ENCODE measurements around the gene SLC35E1.
"Not testable (repeated sequence)": the region's sequence is repeated elsewhere in the genome, so short reads cannot be mapped to it uniquely, and the experiment has no call there.

Gene SLC35E1

DNA sequence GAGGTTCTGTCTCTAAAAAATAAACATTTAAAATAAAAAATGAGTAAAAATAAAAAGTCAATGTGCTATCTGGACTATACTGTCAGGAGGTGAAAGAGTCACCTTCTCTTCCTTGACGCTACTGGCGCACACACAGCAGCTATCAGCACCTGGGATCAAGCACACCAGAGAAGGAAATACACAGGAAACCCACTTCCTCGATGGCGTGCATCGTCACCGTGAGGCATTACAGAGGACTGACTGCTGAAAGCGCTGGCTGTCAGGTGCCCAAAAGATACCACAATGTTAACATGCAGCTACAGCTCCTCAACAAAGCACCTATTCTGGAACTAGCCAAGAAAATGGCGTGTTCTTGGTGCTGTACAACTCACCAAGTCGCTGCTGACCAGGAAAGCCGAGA is 6.1 kb downstream of the SLC35E1 start:
- Mint-ChIP-seq H3K4me3 (no peak overlapping the region), H3K27ac (no peak overlapping the region), H3K4me1 (ENCODE audit: low read depth) (peaks cover 4% of the 10 kb centered on the region), H3K27me3 (no peaks in the 10 kb centered on the region), H3K9me3 (no peaks in the 10 kb centered on the region), H3K36me3 (ENCODE audit: low read depth) (peaks cover 96% of the 10 kb centered on the region)
- intact Hi-C loops (cut with micrococcal nuclease), result no loop called here

DNA sequence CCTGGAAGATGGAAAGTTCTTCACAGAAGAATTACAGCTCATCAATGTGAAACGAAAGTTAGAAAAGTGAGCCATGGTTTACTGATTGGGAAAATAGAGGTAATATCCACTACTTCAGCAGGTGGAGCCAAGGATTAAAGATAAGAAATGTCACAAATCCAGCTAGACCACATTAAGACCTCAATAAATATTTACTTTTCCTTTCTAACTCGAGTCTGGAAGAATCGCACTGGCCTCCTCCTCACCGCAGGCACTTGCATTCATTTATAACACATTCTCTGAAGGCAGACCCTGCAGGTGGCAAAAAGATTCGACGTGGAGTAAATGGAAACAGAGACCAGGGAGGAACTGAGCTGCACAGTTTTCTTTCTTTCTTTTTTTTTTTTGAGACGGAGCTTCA is 7.4 kb downstream of the SLC35E1 start:
- Mint-ChIP-seq H3K4me1 (ENCODE audit: low read depth) (no peaks in the 10 kb centered on the region), H3K27ac (no peak overlapping the region), H3K27me3 (no peaks in the 10 kb centered on the region), H3K36me3 (ENCODE audit: low read depth) (peaks cover 99% of the 10 kb centered on the region), H3K9me3 (no peaks in the 10 kb centered on the region), H3K4me3 (no peak overlapping the region)
- intact Hi-C loops (cut with micrococcal nuclease), result no loop called here

- Mint-ChIP-seq H3K36me3 (ENCODE audit: low read depth) (peaks cover 99% of the 10 kb centered on the region), H3K27me3 (no peaks in the 10 kb centered on the region), H3K9me3 (no peaks in the 10 kb centered on the region), H3K4me3 (no peak overlapping the region), H3K4me1 (ENCODE audit: low read depth) (no peaks in the 10 kb centered on the region), H3K27ac (no peak overlapping the region)
- intact Hi-C loops (cut with micrococcal nuclease), result no loop called here
These were observed 9.6 kb downstream of the SLC35E1 start for GRCh38 chr19:16562608-16563025.

- no peak overlapping the region for H3K4me3 Mint-ChIP-seq
- intact Hi-C loops (cut with micrococcal nuclease), result no loop called here
- peaks cover 99% of the 10 kb centered on the region for H3K36me3 Mint-ChIP-seq (ENCODE audit: low read depth)
- no peaks in the 10 kb centered on the region for H3K4me1 Mint-ChIP-seq (ENCODE audit: low read depth)
- H3K9me3 Mint-ChIP-seq, result no peaks in the 10 kb centered on the region
- H3K27ac Mint-ChIP-seq, result no peak overlapping the region
- no peaks in the 10 kb centered on the region for H3K27me3 Mint-ChIP-seq
These were observed 10.8 kb downstream of the SLC35E1 start for GRCh38 chr19:16561382-16561781.

GRCh38 chr19:16559780-16560276 is 12.4 kb downstream of the SLC35E1 start:
- no peaks in the 10 kb centered on the region for H3K9me3 Mint-ChIP-seq
- H3K4me1 Mint-ChIP-seq (ENCODE audit: low read depth), result no peaks in the 10 kb centered on the region
- no peak overlapping the region for H3K4me3 Mint-ChIP-seq
- no peaks in the 10 kb centered on the region for H3K27me3 Mint-ChIP-seq
- peaks cover 99% of the 10 kb centered on the region for H3K36me3 Mint-ChIP-seq (ENCODE audit: low read depth)
- intact Hi-C loops (cut with micrococcal nuclease), result no loop called here
- H3K27ac Mint-ChIP-seq, result no peak overlapping the region

- Mint-ChIP-seq H3K36me3 (ENCODE audit: low read depth) (peaks cover 100% of the 10 kb centered on the region), H3K27ac (no peak overlapping the region), H3K4me1 (ENCODE audit: low read depth) (peaks cover 5% of the 10 kb centered on the region), H3K27me3 (no peaks in the 10 kb centered on the region), H3K4me3 (no peak overlapping the region), H3K9me3 (no peaks in the 10 kb centered on the region)
- intact Hi-C loops (cut with micrococcal nuclease), result no loop called here
These were observed 17.4 kb downstream of the SLC35E1 start for GRCh38 chr19:16554776-16555175.

- intact Hi-C loops (cut with micrococcal nuclease), result not testable (repeated sequence)
- H3K36me3 Mint-ChIP-seq (ENCODE audit: low read depth), result peaks cover 85% of the 10 kb centered on the region
These were observed 20.3 kb downstream of the SLC35E1 start for GRCh38 chr19:16551902-16552301.

DNA sequence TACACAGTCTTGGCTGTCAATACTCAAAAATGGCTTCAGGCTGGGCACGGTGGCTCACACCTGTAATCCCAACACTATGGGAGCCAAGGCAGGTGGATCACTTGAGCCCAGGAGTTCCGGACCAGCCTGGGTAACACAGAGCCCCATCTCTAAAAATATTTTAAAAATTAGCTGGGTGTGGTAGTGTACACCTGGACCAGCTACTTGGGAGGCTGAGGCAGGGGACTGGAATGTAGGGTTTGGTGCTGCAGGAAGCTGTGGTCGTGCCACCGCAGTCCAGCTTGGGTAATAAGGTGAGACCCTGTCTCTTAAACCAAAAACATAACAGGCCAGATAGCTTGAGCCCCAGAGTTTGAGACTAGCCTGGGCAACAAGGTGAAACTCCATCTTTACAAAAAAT is 23.3 kb downstream of the SLC35E1 start:
- Mint-ChIP-seq H3K27me3 (no peaks in the 10 kb centered on the region), H3K4me1 (ENCODE audit: low read depth) (peaks cover 24% of the 10 kb centered on the region), H3K9me3 (no peaks in the 10 kb centered on the region), H3K27ac (no peak overlapping the region), H3K4me3 (no peak overlapping the region), H3K36me3 (ENCODE audit: low read depth) (peaks cover 61% of the 10 kb centered on the region)
- intact Hi-C loops (cut with micrococcal nuclease), result loop anchor here (10.0 kb wide), 1 partner anchor 104 kb away; no protein-coding TSS in a partner anchor

More at GRCh38 chr19:16551902-16552301, 20.3 kb downstream of the SLC35E1 start:
- not testable (repeated sequence) for H3K9me3 Mint-ChIP-seq, H3K27me3 Mint-ChIP-seq, H3K27ac Mint-ChIP-seq, H3K4me3 Mint-ChIP-seq
- peaks cover 13% of the 10 kb centered on the region for H3K4me1 Mint-ChIP-seq (ENCODE audit: low read depth)

GRCh38 chr19:16544473-16545231 is 27.6 kb downstream of the SLC35E1 start:
- Mint-ChIP-seq H3K27me3 (no peaks in the 10 kb centered on the region), H3K9me3 (no peaks in the 10 kb centered on the region), H3K4me1 (ENCODE audit: low read depth) (peaks cover 44% of the 10 kb centered on the region), H3K4me3 (no peak overlapping the region), H3K36me3 (ENCODE audit: low read depth) (peaks cover 36% of the 10 kb centered on the region), H3K27ac (no peak overlapping the region)
- intact Hi-C loops (cut with micrococcal nuclease), result loop anchor here (10.0 kb wide), 1 partner anchor 100 kb away; no protein-coding TSS in a partner anchor

GRCh38 chr19:16543734-16544133 is 28.5 kb downstream of the SLC35E1 start:
- H3K4me3 Mint-ChIP-seq, H3K27ac Mint-ChIP-seq, H3K9me3 Mint-ChIP-seq, H3K27me3 Mint-ChIP-seq: not testable (repeated sequence)
- intact Hi-C loops (cut with micrococcal nuclease), result loop anchor here (2.0 to 10.0 kb wide), 2 partner anchors 71 to 99 kb away; no protein-coding TSS in a partner anchor
- peaks cover 50% of the 10 kb centered on the region for H3K4me1 Mint-ChIP-seq (ENCODE audit: low read depth)
- H3K36me3 Mint-ChIP-seq (ENCODE audit: low read depth), result peaks cover 38% of the 10 kb centered on the region

DNA sequence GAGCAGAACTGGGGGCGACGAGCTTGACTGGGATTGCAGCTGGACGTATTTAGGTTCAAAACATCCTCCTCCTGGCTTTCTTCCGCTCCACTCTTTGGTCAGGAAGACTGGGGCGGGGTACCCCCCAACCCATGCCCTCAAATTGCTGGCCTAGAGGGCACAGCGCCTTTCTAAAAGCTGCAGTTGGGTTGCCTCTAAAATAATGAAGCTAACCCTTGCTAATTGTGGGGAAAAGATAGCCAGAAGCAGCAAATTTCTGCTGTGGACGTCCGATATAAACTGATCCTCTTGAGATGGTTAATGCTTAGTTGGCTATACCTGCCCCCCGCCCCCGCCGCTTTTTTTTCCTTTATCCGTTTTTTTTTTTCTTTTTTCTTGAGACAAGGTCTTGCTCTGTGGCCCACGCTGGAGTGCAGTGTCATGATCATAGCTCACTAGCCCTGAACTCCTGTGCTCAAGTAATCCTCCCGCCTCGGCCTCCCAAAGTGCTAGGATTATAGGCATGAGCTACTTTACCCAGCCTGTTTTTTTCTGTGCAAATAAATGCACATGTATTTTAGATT is 29.2 kb downstream of the SLC35E1 start:
- peak overlapping the region; percentile 82 for H3K4me3 Mint-ChIP-seq
- H3K36me3 Mint-ChIP-seq (ENCODE audit: low read depth), result peaks cover 43% of the 10 kb centered on the region
- peak overlapping the region; percentile 80 for H3K27ac Mint-ChIP-seq
- no peaks in the 10 kb centered on the region for H3K9me3 Mint-ChIP-seq
- peaks cover 54% of the 10 kb centered on the region for H3K4me1 Mint-ChIP-seq (ENCODE audit: low read depth)
- H3K27me3 Mint-ChIP-seq, result no peaks in the 10 kb centered on the region
- intact Hi-C loops (cut with micrococcal nuclease), result loop anchor here (1.0 to 10.0 kb wide), 5 partner anchors 29 to 98 kb away; partner anchors contain the start of genes C19orf44, CALR3, MED26 and SLC35E1

- Mint-ChIP-seq H3K4me1 (ENCODE audit: low read depth) (peaks cover 52% of the 10 kb centered on the region), H3K4me3 (peak within 1 kb of the TSS; percentile 82), H3K27ac (peak within 1 kb of the TSS; percentile 80), H3K9me3 (no peaks in the 10 kb centered on the region), H3K36me3 (ENCODE audit: low read depth) (peaks cover 47% of the 10 kb centered on the region), H3K27me3 (no peaks in the 10 kb centered on the region)
- intact Hi-C loops (cut with micrococcal nuclease), result loop anchor here (1.0 to 10.0 kb wide), 5 partner anchors 30 to 97 kb away; partner anchors contain the start of genes C19orf44, CALR3, MED26 and SLC35E1
These were observed 29.9 kb downstream of the SLC35E1 start, which contains the start of gene CHERP for GRCh38 chr19:16542045-16542909. CHERP (minus strand) TSS chr19:16542437; CDS start chr19:16542378, 59 bp downstream.

GRCh38 chr19:16541526-16542044 is 30.6 kb downstream of the SLC35E1 start:
- H3K9me3 Mint-ChIP-seq, result no peaks in the 10 kb centered on the region
- H3K4me3 Mint-ChIP-seq, result peak overlapping the region; percentile 82
- peak overlapping the region; percentile 80 for H3K27ac Mint-ChIP-seq
- H3K27me3 Mint-ChIP-seq, result no peaks in the 10 kb centered on the region
- intact Hi-C loops (cut with micrococcal nuclease), result loop anchor here (1.0 to 10.0 kb wide), 5 partner anchors 31 to 97 kb away; partner anchors contain the start of genes C19orf44, CALR3, MED26 and SLC35E1
- peaks cover 54% of the 10 kb centered on the region for H3K4me1 Mint-ChIP-seq (ENCODE audit: low read depth)
- peaks cover 54% of the 10 kb centered on the region for H3K36me3 Mint-ChIP-seq (ENCODE audit: low read depth)

Measured in dendritic cell treated with granulocyte-macrophage colony-stimulating factor and Interleukin-4, amounts not matched to agents 40 ng/mL and 50 ng/mL, for 4 days (primary cell).